GM21423 (cell line): ENCODE measurements around the gene HES3.

Source experiments
- ATAC-seq: cut with Tn5 transposase; IDR thresholded peaks from one replicate; pipeline ENCODE4 v1.9.1; 2021; ENCODE audit warnings: mild to moderate bottlenecking, moderate library complexity; ENCODE audit not compliant: unreplicated experiment

Gene HES3

DNA sequence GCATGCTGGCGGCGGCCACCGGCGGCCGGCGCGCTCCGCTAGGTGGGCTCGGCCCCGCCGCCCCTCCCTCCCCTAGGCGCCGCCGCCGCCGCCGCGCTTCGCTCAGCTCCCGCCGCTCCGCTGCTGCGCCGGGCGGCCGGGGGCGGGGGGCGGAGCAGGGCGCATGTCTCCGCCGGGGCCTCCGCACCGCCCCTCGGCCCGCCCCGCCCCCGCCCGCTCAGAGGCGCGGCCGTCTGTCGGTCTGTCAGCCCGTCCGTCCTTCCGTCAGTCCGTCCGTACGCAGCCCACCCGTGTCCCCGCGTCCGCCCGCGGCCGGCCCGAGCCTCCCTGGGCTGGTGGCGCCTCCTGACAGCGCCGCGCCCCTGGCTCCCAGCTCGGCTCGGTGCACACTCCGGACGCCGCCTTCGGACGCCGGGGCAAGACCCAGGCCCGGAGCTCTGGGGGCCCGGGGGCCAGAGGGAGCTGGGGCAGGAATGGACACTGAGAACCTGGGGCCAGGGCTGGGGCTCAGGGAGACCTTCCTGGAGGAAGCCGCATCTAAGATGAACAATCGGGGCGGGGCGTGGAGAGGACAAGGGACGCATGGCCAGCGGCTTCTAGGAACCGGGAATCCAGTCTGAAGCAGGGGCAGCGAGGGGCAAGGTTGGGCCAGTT is 17.1 kb downstream of the HES3 start, which contains the start of gene GPR153:
GPR153 (minus strand) TSS at position 138 of the 654 bp plus-strand sequence. CDS start 6,193 bp downstream, outside the sequence.
- no peak for ATAC-seq

DNA sequence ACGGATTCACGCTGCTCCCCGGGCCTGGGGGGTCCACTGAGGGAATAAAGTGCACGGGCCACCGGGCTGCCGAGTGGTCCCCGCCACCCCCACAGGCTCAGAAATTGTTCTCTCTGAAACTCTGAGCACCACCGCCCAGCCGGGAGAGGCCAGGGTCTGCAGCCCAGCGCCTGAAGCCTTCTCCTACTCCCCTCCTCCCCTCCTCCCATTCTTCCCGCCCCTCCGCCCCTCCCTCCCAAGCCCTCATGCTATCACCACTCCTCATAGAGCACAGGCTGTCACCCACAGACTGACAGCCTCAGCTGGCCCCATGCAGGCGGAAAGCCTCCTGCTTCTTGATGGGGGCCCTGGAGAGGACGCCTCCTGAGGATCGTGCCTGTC is 17.6 kb downstream of the HES3 start:
- ATAC-seq, result no peak

DNA sequence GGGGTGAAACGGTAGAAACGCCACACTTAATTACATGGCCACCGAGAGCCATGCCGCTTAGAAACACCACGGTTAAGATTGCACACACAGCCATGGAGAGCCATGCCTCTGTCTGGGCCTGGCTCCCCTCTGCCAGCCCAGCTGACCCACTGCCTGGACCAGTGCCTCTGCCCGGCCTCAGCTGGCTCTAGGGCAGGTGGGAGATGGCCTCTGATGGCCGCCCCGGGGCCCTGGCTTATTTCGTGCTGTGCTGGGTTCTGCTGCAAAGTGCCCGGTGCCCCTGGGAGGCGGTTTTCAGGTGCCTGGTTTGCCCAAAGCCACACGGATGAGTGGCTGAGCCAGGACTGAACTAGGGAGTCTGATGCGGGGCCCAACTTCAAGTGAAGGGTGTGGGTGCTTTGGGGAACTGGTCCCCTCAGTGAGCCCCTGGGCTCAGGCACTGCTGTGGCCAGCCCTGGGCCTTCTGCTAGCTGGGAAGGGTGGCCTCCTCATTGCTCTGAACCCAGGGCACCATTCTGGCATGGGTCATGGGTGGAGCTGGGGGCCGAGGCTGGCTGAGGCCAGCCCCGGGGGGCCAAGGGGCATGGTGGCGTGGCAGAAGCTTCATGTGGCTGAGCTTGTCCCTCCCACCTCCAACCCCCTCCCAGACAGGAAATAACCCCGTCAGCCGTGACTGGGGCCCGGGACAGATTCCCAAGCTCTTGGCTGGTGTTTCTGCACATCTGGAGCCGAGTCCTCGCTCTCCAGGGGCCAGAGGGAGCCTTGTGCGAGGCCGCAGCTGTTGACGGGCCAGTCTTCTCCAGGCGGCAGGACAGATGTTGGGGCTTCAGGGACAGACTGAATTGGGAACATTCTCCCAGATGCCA is 18.8 kb downstream of the HES3 start:
- ATAC-seq, result no peak

DNA sequence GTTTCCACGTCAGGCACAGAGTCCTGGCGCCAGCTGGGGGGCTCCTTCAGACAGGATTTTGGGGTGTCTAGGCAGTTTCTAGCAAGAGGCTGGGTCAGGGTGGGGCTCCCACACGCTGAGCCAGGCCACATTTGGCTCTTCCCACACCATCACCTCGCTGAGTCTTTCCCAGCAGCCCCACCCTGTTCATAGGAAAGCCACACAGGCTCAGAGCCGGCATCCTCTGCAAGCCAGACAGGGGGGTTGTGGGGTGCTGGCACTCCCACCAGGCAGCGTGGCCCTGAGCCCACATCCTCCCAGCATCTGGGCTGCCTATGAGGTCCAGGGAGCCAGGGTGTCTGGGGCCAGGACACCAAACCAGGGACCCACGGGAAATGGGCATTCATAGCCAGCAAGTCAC is 19.7 kb downstream of the HES3 start:
- ATAC-seq, result no peak

DNA sequence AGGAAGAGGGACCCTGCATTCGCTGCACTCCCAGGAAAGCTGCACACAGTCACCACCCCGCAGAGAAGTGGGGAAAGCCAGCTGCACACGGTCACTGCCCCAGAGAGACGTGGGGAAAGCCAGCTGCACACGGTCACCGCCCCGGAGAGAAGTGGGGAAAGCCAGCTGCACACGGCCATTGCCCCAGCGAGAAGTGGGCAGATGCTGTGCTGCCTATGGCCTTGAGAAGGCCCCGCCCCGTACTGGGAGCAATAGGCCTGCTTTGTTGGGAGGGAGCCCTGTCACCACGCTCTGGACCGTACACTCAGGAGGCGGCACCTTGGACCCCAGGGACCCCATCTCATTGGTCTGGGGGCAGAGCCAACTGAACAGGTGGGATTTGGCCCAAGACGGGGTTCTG is 21.2 kb downstream of the HES3 start:
- no peak for ATAC-seq

DNA sequence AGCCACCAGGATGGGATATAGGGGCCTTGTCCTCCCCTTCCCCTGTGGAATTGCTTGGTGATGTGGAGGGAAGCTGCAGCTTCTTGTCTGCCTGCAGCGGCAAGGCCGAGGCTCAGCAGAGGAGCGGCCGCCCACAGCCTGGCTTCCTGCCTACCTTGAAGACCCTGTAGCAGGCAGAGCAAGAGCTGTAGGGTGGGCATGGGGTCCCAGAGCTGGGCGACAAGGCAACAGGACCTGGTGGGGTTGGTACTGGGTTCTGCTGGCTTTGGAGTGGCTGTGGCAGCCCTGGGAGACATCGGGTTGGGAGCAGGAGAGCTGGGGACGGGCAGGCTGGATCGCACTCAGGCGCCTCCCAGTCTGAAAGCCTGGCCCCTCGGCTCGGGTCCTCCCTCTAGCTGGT is 22.7 kb downstream of the HES3 start:
- no peak for ATAC-seq

DNA sequence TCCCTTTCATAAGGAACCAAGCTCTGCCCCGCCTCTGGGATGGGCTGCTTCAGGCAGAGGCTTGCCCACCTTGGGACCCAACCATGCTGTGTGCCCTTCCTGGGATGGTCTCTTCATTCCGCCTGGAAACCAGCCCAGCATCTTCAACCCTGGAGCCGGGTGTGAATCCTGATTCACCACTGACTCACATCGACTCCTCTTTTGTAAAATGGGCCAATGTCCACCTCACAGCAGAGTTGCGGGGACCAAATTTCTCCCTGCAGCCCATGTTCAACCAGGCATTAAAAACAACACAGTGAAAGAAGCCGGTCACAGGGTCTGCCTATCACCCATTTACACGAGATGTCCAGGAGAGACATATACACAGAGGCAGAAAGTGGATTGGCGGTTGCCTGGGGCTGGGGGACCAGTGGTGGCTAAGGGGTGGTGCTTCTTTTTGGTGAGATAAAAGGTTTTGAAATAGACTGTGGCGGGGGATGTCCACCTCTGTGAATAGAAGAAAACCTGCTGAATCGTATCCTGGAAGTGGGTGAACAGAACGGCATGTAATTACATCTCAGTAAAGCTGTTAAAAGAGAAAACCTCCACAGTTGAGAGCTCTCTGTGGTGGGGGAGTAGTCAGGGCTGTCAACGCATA is 23.8 kb downstream of the HES3 start:
- ATAC-seq, result no peak

DNA sequence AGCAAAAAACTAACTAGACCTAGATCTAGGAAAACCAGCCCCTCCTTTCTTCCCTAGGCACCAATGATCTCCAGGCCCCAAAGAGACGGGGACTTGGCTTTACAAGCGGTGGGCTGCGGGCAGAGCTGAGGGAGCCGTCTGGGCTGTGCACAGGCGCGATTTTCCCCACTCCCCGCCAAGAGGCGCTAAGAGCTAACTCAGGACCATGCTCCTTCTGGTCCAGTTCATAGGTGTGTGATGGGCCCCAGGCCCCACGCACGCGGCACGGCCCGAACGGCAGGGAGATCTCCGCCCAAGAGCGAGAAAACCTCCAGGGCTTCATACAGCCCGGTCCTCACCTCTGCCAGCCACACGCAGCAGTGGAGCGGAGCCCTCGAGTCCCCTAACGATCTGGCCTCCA is 24.4 kb downstream of the HES3 start:
- ATAC-seq, result no peak

DNA sequence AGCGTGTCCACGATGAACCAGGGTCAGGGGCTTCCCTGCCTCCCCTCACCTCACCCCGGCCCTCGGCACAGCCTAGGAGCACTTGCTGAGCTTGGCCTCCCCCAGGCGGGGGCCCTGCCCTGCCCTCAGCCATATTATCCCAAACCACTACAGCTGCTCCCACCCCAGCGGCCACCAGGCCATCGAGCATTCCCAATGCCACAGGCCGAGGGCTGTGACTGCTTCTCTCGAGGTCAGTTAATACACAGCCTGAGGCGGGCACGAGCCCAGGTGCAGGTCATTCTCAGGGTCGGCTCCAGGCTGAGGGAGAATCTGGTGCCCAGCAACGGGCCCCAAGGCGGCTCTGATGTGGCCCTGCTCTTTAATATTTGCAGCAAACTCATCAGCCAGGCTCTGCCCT is 25.3 kb downstream of the HES3 start:
- ATAC-seq, result no peak

DNA sequence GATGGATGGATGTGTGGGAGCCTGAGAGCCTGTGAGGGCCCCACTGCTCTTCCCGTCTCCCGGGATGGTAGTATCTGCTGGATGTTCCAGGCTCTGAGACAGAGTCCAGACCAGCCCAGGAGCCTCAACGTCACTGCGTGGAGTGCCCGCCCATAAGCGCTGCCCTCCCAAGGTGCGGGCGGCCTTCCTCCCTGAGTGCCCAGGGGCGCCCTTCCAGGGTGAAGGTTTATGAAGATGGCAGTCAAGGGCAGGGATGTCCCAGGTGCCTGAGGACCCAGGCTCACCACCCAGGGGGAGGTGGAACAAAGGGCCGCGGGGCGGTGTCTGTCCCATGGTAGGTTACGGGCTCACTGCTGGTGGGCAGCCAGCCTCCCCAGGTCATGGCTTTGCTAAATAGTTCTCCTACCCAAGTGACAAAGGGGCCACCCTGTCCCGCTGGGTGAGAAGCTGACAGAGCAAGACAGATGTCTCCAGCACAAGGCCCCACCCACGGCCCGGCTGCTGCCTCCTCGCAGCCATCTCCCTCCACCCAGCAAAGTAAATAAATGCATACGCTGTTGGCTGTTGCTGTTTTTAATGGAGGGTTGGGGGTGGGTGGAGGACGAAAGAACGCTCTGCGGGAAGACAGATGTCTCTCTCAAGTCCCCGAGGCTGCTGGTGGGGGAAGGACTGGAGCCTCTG is 25.9 kb downstream of the HES3 start:
- no peak for ATAC-seq

DNA sequence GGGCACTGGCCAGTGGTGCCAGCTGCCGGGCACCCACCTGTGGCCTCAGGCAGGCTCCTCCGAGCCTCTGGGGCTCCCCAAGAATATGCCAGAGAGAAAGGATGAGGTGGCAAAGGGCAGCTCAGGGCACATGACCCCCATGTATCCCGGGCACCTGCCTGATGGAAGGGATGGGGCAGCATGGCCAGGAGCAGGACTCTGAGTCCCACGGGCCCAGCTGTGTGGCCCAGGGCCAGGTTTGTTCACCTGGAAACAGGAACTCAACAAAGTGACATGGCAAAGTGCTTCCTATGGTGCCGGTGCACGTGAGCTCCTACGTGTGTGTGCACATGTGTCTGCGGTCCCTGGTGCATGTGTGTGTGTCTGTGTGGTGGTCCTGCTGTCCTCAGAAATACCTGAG is 26.4 kb downstream of the HES3 start:
- no peak for ATAC-seq

DNA sequence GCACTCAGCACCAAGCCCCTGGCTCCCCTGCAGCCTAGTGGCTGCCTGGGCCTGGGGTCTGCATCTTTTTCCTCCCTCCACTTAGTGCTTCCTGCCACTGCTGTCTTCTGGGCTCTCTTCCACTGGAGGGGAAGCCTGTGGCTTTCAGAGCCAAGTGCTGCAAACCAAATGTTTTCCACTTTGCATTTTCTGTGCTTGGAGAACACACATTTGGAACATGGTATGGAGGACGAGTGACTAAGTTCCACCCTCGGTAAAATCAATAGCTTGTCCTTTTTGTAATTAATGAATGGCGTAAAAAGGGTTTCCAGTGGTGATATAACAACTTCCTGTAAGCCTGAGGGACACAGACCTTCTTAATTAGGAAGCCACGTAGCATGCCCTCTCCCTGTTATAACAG is 27.0 kb downstream of the HES3 start:
- ATAC-seq, result no peak

DNA sequence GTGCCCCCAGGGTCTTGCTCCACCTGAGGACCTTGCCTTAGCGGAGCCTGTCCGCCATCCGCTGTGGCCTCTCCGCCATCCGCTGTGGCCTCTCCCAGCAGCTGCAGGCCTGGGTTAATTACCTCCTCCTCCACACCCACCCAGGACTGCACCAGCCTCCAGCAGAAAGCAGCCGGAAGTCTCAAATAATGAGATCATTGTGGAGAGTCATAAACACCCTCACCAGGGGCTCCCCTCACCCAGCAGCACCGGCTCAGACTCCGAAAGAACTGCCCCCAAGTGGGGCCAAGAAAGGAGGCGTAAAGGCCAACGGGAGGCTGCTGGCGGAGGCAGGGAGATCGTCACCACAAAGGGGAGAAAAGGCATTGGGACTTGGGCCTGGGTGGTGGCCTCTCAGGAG is 27.6 kb downstream of the HES3 start:
- no peak for ATAC-seq

DNA sequence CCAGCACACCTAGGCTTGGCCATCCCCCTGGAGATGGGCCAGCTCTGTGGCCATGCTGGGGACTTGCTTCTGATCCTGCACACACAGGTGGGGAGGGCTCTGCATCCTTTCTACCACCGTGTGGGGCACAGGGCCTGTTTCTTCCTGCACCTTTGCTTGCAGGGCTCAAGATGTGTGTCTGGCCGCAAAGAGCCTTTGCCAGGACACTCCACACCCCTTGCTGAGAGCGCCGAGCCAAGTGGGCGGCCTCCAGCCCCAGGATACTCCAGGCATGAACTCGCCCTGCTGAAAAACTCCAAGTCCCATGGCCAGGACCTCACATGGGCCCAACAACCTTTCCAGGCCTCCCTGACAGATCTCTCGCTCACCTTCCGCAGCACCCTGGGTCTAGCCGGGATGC is 28.5 kb downstream of the HES3 start:
- ATAC-seq, result no peak

DNA sequence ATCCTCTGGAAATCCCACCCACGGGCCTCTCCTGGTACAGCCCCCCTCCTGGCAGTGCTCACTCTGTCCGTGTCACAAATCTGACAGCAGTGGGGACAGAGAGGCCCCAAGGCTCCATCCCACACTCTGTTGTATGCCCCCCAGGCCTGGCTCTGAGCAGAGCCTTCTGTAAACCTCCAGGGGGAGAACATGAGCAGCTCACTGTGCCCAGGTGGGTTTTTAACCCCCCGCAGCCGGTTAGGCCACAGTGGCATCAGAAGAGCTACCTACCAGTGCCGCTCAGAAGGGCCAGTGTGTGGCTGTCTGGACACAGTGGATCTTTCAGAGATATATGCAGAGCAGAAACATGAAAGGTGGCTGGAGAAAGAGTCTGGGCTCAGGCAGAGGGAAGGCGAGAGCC is 28.9 kb downstream of the HES3 start:
- no peak for ATAC-seq

DNA sequence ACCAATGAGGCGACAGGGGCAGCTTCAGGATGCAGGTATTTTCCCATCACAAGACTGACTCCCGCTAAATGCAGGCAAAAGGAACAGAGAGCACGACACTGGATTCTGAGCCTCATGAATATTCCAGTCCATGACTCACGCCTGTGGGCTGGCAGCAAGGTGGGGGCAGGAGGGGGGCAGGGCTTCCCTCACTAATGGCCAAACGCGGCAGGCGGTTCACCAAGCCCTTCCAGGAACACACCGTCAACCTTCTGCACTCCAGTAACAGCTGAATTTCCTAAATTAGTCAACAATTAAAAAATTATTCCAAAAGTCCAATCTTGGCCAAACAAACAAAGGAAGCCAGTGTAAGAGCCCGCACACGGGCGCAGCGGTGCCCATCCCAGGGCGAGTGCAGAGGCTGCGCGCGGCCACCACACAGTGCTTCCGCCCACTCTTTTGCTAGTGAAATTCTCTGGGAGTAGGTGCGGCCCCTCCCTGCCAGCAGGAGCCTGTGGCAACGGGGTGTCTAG is 29.5 kb downstream of the HES3 start:
- ATAC-seq, result no peak

DNA sequence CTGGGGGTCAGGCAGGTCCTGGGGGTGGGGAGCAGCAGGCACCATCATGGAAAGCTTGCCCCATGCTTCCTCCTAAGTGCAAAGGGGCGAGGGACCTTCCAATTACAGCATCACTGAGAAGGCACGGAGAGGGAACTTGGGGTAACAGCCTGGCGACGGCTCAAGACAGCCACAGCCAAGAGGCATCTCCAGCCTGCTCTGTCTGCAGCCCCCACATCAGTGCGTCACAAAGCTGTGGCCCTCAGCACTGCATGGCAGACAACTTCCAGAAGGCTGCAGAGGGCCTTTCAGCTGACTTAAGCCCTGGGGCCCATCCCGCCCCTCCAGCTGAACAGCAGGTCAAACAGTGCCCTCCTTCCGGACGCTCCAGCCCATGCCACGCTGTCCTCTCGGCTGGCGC is 30.1 kb downstream of the HES3 start:
- no peak for ATAC-seq

DNA sequence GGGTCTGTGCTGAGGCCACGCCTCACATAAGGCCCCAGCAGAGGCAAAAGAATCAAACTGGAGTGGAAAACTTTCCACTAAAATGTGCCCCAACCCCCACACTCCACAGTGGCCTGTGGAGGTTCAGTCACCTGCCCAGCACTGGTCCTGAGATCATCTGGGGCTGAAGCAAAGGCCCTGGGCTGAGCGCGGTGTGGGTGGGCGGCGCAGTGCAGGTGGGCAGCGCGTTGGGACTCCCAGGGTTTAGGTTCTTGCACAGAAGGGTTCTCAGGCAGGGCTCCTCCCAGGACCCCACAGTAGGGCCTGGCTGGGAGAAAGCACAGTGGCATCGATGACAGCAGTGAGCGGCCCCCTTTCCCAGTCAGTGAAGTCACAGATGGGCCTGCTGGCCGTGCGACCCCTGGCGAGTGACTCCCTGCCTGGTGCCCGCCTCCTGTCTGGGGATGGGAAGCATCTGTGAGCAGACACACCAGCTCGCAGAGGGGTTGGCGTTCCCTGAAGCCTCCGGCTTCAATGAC is 30.7 kb downstream of the HES3 start:
- no peak for ATAC-seq

DNA sequence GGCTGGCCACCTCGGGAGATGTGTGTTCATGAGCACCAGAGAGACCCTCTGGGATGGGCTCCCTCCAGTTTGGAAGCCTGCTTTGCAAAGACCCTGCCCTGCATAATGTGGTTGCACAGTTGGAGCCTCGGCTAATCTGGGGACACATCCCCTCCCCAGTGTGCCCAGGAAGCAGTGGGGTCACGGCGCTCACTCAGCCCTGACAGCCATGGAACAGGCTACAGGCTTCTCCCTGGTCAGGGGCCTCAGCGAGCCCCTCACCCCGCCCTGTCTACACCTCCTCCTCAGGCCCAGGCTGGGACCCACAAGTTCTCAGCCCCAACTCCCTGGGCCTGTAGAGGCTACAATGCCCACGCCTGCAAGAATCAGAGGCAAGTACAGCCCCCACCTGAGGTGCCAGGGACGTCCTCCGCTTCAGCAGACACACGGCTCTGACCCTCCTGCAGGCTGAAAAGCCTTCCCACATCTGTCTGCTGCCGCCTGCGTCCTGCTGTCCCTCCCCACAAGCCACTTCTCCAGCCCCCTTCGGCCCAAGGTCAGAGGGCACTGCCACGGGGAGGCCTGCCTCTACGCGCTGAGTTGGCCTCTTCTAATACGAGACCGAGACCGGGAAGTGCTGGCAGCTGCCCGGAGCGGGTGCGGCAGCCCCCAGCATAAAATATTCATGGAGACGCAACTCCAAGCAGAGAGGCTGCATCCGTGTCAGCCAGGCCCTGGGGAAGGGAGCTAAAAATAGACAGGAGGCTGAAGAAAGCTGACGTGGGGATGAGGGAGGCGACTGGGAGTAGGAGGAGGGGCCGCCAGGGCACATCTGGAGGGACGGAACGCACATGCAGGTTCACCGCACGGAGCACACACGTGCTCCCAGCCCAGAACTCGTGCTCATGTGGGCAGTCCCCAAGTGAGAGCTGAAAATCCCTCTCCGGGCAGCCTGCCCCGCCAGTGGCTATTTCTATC is 32.1 kb downstream of the HES3 start:
- no peak for ATAC-seq
